ENCODE measurements around the gene SH3TC1.

The SH3TC1 gene

DNA sequence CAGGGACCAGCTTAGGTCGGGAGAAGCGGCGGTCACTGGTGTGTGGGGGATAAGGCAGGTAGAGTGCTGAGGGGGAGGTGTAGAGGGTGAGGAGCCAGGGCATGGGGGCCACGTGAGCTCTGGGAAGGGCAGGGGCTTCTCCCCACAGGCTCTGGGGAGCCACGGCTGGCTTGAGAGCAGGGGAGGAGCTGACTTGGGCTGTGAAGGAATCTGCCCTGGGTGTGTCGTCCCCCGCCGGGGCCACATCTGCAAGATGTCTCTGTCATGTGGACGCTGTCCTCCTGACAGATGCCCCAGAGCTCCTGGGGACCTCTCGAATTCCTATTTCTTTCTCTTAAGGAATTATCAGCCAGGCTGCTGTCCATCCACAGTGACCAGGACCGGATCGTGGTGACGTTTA lies 15.0 kb downstream of the SH3TC1 start:
- no peaks in the 10 kb centered on the region for H4K20me1 ChIP-seq (ENCODE audit: low read depth, low read length)
- H2AFZ ChIP-seq (ENCODE audit: low read depth, low read length, severe bottlenecking) = no peak overlapping the region
- no peaks in the 10 kb centered on the region for H3K79me2 ChIP-seq (ENCODE audit: insufficient read depth, low read length)
- no peak overlapping the region for H3K27ac ChIP-seq (ENCODE audit: low read depth, low read length)
- no peaks in the 10 kb centered on the region for H3F3A ChIP-seq (ENCODE audit: insufficient read depth)
- H3K4me2 ChIP-seq (ENCODE audit: low read depth, low read length, poor library complexity, severe bottlenecking) = no peak overlapping the region
- no peaks in the 10 kb centered on the region for H3K27me3 ChIP-seq (ENCODE audit: low read length)
- H3K36me3 ChIP-seq (ENCODE audit: low read length) = no peaks in the 10 kb centered on the region
- no peak overlapping the region for H3K4me3 ChIP-seq (ENCODE audit: insufficient read depth, low read length, poor library complexity, severe bottlenecking)
- no peak for TF ChIP-seq EZH2phosphoT487 (conservative IDR thresholded peaks at IDR 0.05; ENCODE audit: low read length)
- no peak for TF ChIP-seq CTCF (IDR thresholded peaks at IDR 0.05; ENCODE audit: insufficient read depth, low read length, poor library complexity, severe bottlenecking)
- H3K9me2 ChIP-seq (replicated peaks; ENCODE audit: insufficient read depth, low read length) = no peaks in the 10 kb centered on the region
- H3K9ac ChIP-seq (ENCODE audit: low read length) = no peak overlapping the region
- H3K9me3 ChIP-seq (ENCODE audit: insufficient read depth, low read length) = no peaks in the 10 kb centered on the region

GRCh38 chr4:8215001-8215427 lies 15.9 kb downstream of the SH3TC1 start:
- Histone ChIP-seq H3K4me3 (ENCODE audit: insufficient read depth, low read length, poor library complexity, severe bottlenecking) (no peak overlapping the region), H3K9me2 (replicated peaks; ENCODE audit: insufficient read depth, low read length) (no peaks in the 10 kb centered on the region), H4K20me1 (ENCODE audit: low read depth, low read length) (no peaks in the 10 kb centered on the region), H3K27me3 (ENCODE audit: low read length) (no peaks in the 10 kb centered on the region), H3K27ac (ENCODE audit: low read depth, low read length) (no peak overlapping the region), H3K9me3 (ENCODE audit: insufficient read depth, low read length) (no peaks in the 10 kb centered on the region), H3K36me3 (ENCODE audit: low read length) (no peaks in the 10 kb centered on the region), H3F3A (ENCODE audit: insufficient read depth) (no peaks in the 10 kb centered on the region), H2AFZ (ENCODE audit: low read depth, low read length, severe bottlenecking) (no peak overlapping the region), H3K79me2 (ENCODE audit: insufficient read depth, low read length) (no peaks in the 10 kb centered on the region), H3K4me2 (ENCODE audit: low read depth, low read length, poor library complexity, severe bottlenecking) (no peak overlapping the region), H3K9ac (ENCODE audit: low read length) (no peak overlapping the region)
- TF ChIP-seq EZH2phosphoT487 (conservative IDR thresholded peaks at IDR 0.05; ENCODE audit: low read length) = no peak
- no peak for TF ChIP-seq CTCF (IDR thresholded peaks at IDR 0.05; ENCODE audit: insufficient read depth, low read length, poor library complexity, severe bottlenecking)

- Histone ChIP-seq H2AFZ (ENCODE audit: low read depth, low read length, severe bottlenecking) (no peak overlapping the region), H3K9me2 (replicated peaks; ENCODE audit: insufficient read depth, low read length) (no peaks in the 10 kb centered on the region), H3F3A (ENCODE audit: insufficient read depth) (no peaks in the 10 kb centered on the region), H3K4me2 (ENCODE audit: low read depth, low read length, poor library complexity, severe bottlenecking) (no peak overlapping the region), H3K9me3 (ENCODE audit: insufficient read depth, low read length) (no peaks in the 10 kb centered on the region), H3K79me2 (ENCODE audit: insufficient read depth, low read length) (no peaks in the 10 kb centered on the region), H3K9ac (ENCODE audit: low read length) (no peak overlapping the region), H3K36me3 (ENCODE audit: low read length) (no peaks in the 10 kb centered on the region), H4K20me1 (ENCODE audit: low read depth, low read length) (no peaks in the 10 kb centered on the region), H3K27ac (ENCODE audit: low read depth, low read length) (no peak overlapping the region), H3K27me3 (ENCODE audit: low read length) (no peaks in the 10 kb centered on the region), H3K4me3 (ENCODE audit: insufficient read depth, low read length, poor library complexity, severe bottlenecking) (no peak overlapping the region)
- TF ChIP-seq EZH2phosphoT487 (conservative IDR thresholded peaks at IDR 0.05; ENCODE audit: low read length) = no peak
- no peak for TF ChIP-seq CTCF (IDR thresholded peaks at IDR 0.05; ENCODE audit: insufficient read depth, low read length, poor library complexity, severe bottlenecking)
Observed at GRCh38 chr4:8215641-8216442, 16.8 kb downstream of the SH3TC1 start.

Measured in SU-DHL-6 (cell line).